HepG2 (cell line): ENCODE results near the gene DLST. TPM values are rescaled to one million over a fixed set of nuclear protein-coding genes. Genes with fewer than 3 reads are reported as not detected.

Experiments used
- FLYWCH1 ChIP-seq: sonication (generic); formaldehyde crosslinking; IDR thresholded peaks from 2 replicates; pipeline ENCODE4 v1.8.1; 2023; ENCODE audit warnings: mild to moderate bottlenecking, missing genetic modification reagents
- GTF2F1 ChIP-seq: fragments of 150-350 bp; IDR thresholded peaks from 2 replicates; pipeline ENCODE4 v1.6.1; 2014; ENCODE audit warnings: low read length
- IKZF5 ChIP-seq: IDR thresholded peaks from 2 replicates; pipeline ENCODE4 v1.6.1; 2018; ENCODE audit warnings: missing genetic modification reagents, mild to moderate bottlenecking, missing compliant biosample characterization
- IRF2 ChIP-seq: IDR thresholded peaks from 2 replicates; pipeline ENCODE4 v1.6.1; 2018; ENCODE audit warnings: missing genetic modification reagents, missing compliant biosample characterization
- LBX2 ChIP-seq: sonication (generic); formaldehyde crosslinking; IDR thresholded peaks from 2 replicates; pipeline ENCODE4 v1.5.0; 2020; ENCODE audit warnings: missing genetic modification reagents, mild to moderate bottlenecking, borderline replicate concordance
- MAX ChIP-seq: IDR thresholded peaks from 2 replicates; pipeline ENCODE4 v1.6.1; 2012; ENCODE audit warnings: inconsistent platforms
- MBNL3 ChIP-seq: fragments of 250-450 bp; sonication (Bioruptor Pico); conservative IDR thresholded peaks from 2 replicates; pipeline ENCODE4 v1.8.0; 2022; ENCODE audit warnings: mild to moderate bottlenecking, inconsistent platforms
- MEF2D ChIP-seq: sonication (generic); formaldehyde crosslinking; IDR thresholded peaks from 2 replicates; pipeline ENCODE4 v1.5.1; 2020; ENCODE audit warnings: mild to moderate bottlenecking, missing genetic modification reagents
- NAIF1 ChIP-seq: sonication (generic); formaldehyde crosslinking; IDR thresholded peaks from 2 replicates; pipeline ENCODE4 v1.5.0; 2020; ENCODE audit warnings: mild to moderate bottlenecking, missing genetic modification reagents, borderline replicate concordance
- NR2F1 ChIP-seq, 2 experiments: fragments of 450-650 bp in 1 of 2; formaldehyde crosslinking in 1 of 2; IDR thresholded peaks; 2 replicates each; pipeline versions ENCODE4 v1.5.0 to v1.6.1; 2016 to 2020; ENCODE audit warnings: mild to moderate bottlenecking in 1 of 2, missing compliant biosample characterization in 1 of 2, missing genetic modification reagents in 1 of 2, moderate library complexity in 1 of 2
- RAD21 ChIP-seq: fragments of 450-650 bp; formaldehyde crosslinking; IDR thresholded peaks from 2 replicates; pipeline ENCODE4 v1.5.0; 2020; ENCODE audit warnings: mild to moderate bottlenecking
- RELA ChIP-seq: sonication (generic); formaldehyde crosslinking; IDR thresholded peaks from 2 replicates; pipeline ENCODE4 v1.4.0; 2020; ENCODE audit warnings: missing genetic modification reagents
- RXRA ChIP-seq: sonication (generic); formaldehyde crosslinking; IDR thresholded peaks from 2 replicates; pipeline ENCODE4 v1.5.1; 2020; ENCODE audit warnings: missing genetic modification reagents
- SNAPC2 ChIP-seq: sonication (generic); formaldehyde crosslinking; IDR thresholded peaks from 2 replicates; pipeline ENCODE4 v1.8.1; 2022; ENCODE audit warnings: mild to moderate bottlenecking, missing genetic modification reagents
- SOX5 ChIP-seq: IDR thresholded peaks from 2 replicates; pipeline ENCODE4 v1.6.1; 2016; ENCODE audit warnings: borderline replicate concordance
- TCF7 ChIP-seq: sonication (generic); IDR thresholded peaks from 2 replicates; pipeline ENCODE4 v1.6.1; 2016; ENCODE audit warnings: antibody characterized with exemption, low read depth
- THAP7 ChIP-seq: sonication (generic); formaldehyde crosslinking; IDR thresholded peaks from 2 replicates; pipeline ENCODE4 v1.8.1; 2023; ENCODE audit warnings: mild to moderate bottlenecking, missing genetic modification reagents
- ZMAT3 ChIP-seq: sonication (generic); formaldehyde crosslinking; conservative IDR thresholded peaks from 2 replicates; pipeline ENCODE4 v1.7.0; 2021; ENCODE audit warnings: missing genetic modification reagents
- ZNF124 ChIP-seq: sonication (generic); formaldehyde crosslinking; IDR thresholded peaks from 2 replicates; pipeline ENCODE4 v1.4.0; 2020; ENCODE audit warnings: missing genetic modification reagents
- ZNF260 ChIP-seq: sonication (generic); formaldehyde crosslinking; IDR thresholded peaks from 2 replicates; pipeline ENCODE4 v1.4.0; 2020; ENCODE audit warnings: missing genetic modification reagents, low read depth, mild to moderate bottlenecking, borderline replicate concordance
- ZNF431 ChIP-seq: sonication (generic); formaldehyde crosslinking; IDR thresholded peaks from 2 replicates; pipeline ENCODE4 v1.9.0; 2022; ENCODE audit warnings: missing genetic modification reagents, low read depth, mild to moderate bottlenecking, borderline replicate concordance
- ZNF441 ChIP-seq: sonication (generic); formaldehyde crosslinking; IDR thresholded peaks from 2 replicates; pipeline ENCODE4 v1.7.0; 2021; ENCODE audit warnings: missing genetic modification reagents, borderline replicate concordance
- ZNF629 ChIP-seq: sonication (generic); formaldehyde crosslinking; conservative IDR thresholded peaks from 2 replicates; pipeline ENCODE4 v1.5.0; 2020; ENCODE audit warnings: missing genetic modification reagents
- ZNF720 ChIP-seq: sonication (generic); formaldehyde crosslinking; IDR thresholded peaks from 2 replicates; pipeline ENCODE4 v1.4.0; 2020; ENCODE audit warnings: missing genetic modification reagents
- polyA plus RNA-seq, 8 experiments: library from polyadenylated mRNA; depleted of rRNA in 3 of 8; stranded (reverse) in 7 of 8; unstranded in 1 of 8; fragments of >200 nt; fragmentation: Illumina TruSeq in 4 of 8; extraction: Trizol in 4 of 8; gene quantifications; 2 replicates each; pipeline versions ENCODE4 v1.2.1 to v1.2.3, GENCODE V29; 2011 to 2016; ENCODE audit warnings: low read depth in 4 of 8, missing spikeins in 1 of 8, mixed read lengths in 1 of 8; ENCODE audit not compliant: insufficient read depth in 1 of 8
- total RNA-seq, 5 experiments: library from RNA; depleted of rRNA; stranded (reverse); fragments of >200 nt; fragmentation: Illumina TruSeq; extraction: Trizol; gene quantifications; 2 replicates each; pipeline ENCODE4 v1.2.3, GENCODE V29; 2016; ENCODE audit warnings: low read depth in 1 of 5
- TF ChIP-seq, protein P1 (sequence below): sonication (generic); formaldehyde crosslinking; IDR thresholded peaks from 2 replicates; pipeline ENCODE4 v1.8.0; 2022; ENCODE audit warnings: missing genetic modification reagents, low read depth, mild to moderate bottlenecking, borderline replicate concordance
- TF ChIP-seq, protein P2 (sequence below): sonication (generic); formaldehyde crosslinking; IDR thresholded peaks from 2 replicates; pipeline ENCODE4 v1.4.0; 2020; ENCODE audit warnings: missing genetic modification reagents, borderline replicate concordance

DLST gene
- total and polyA plus RNA-seq, 2 of the 13 experiments (the other 11 are each of a cell fraction or from before 2014, with no cell fraction given) = 56.5 to 94.3 TPM

GRCh38 chr14:74881431-74882102 is at the start of gene DLST (continued):
- no peak for TF ChIP-seq LBX2 (CRISPR knock-in tag)
- peak in 1 of 2 experiments; percentile 38; a peak in 1 of 4 replicates for TF ChIP-seq NR2F1 (CRISPR knock-in tag; IDR thresholded peaks at IDR 0.05)
- peak; percentile 71; the same call in 1 of the 2 replicates for TF ChIP-seq RXRA (CRISPR knock-in tag)
- TF ChIP-seq SOX5 (CRISPR knock-in tag) = peak; percentile 46; the same call in 1 of the 2 replicates
- TF ChIP-seq ZNF124 (CRISPR knock-in tag) = peak; percentile 82; the same call in 1 of the 2 replicates
- TF ChIP-seq ZNF431 (CRISPR knock-in tag) = peak; percentile 83
- 0 out of 2 replicates have a peak, but pooled peaks have one; percentile 11 for TF ChIP-seq ZNF629 (CRISPR knock-in tag)
- peak; percentile 71 for TF ChIP-seq ZMAT3
- TF ChIP-seq ZNF720 (CRISPR knock-in tag) = no peak
- TF ChIP-seq RELA (CRISPR knock-in tag) = 0 out of 2 replicates have a peak, but pooled peaks have one; percentile 41
- TF ChIP-seq NAIF1 = no peak
- peak; percentile 75; the same call in 1 of the 2 replicates for TF ChIP-seq IRF2 (CRISPR knock-in tag)
- TF ChIP-seq SNAPC2 = no peak
- peak; percentile 86 for TF ChIP-seq MAX
- TF ChIP-seq MBNL3 (CRISPR knock-in tag) = no peak
- TF ChIP-seq ZNF441 (CRISPR knock-in tag) = no peak
- peak; percentile 81; the same call in 1 of the 2 replicates for TF ChIP-seq THAP7 (CRISPR knock-in tag)
- TF ChIP-seq FLYWCH1 (CRISPR knock-in tag) = peak; percentile 76; the same call in 1 of the 2 replicates
- TF ChIP-seq GTF2F1 = no peak
- TF ChIP-seq MEF2D (CRISPR knock-in tag) = peak; percentile 51; the same call in 1 of the 2 replicates
- TF ChIP-seq ZNF260 (CRISPR knock-in tag) = no peak
- 0 out of 2 replicates have a peak, but pooled peaks have one; percentile 27 for TF ChIP-seq RAD21 (CRISPR knock-in tag)
- TF ChIP-seq IKZF5 (CRISPR knock-in tag) = peak; percentile 81
- TF ChIP-seq TCF7 = no peak
- TF ChIP-seq, protein P1, sequence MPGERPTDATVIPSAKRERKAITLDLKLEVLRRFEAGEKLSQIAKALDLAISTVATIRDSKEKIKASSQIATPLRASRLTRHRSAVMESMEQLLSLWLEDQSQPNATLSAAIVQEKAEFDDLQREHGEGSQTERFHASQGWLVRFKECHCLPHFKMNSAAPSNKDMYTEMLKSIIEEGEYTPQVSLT = no peak
- TF ChIP-seq, protein P2, sequence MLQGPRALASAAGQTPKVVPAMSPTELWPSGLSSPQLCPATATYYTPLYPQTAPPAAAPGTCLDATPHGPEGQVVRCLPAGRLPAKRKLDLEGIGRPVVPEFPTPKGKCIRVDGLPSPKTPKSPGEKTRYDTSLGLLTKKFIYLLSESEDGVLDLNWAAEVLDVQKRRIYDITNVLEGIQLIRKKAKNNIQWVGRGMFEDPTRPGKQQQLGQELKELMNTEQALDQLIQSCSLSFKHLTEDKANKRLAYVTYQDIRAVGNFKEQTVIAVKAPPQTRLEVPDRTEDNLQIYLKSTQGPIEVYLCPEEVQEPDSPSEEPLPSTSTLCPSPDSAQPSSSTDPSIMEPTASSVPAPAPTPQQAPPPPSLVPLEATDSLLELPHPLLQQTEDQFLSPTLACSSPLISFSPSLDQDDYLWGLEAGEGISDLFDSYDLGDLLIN (CRISPR knock-in tag) = no peak
